SK-N-MC (cell line): Measurements from ENCODE around the gene SPTSSA.
"Not testable (repeated sequence)": the region's sequence is repeated elsewhere in the genome, so short reads cannot be mapped to it uniquely, and the experiment has no call there.

Source experiments
- DNase-seq: peaks from one replicate; pipeline ENCODE4 v3.0.0-alpha.2; 2011; ENCODE audit warnings: low read depth, low spot score
- H3K27ac ChIP-seq: fragments of 200-600 bp; sonication (generic); 2 replicates; pipeline ENCODE4 v1.5.1; 2016; ENCODE audit warnings: mixed run types
- H3K36me3 ChIP-seq: fragments of 200-600 bp; sonication (generic); 2 replicates; pipeline ENCODE4 v1.6.1; 2017; ENCODE audit warnings: antibody characterized with exemption, low read length, mixed read lengths; ENCODE audit not compliant: insufficient read depth
- H3K4me3 ChIP-seq: fragments of 200-600 bp; sonication (generic); 2 replicates; pipeline ENCODE4 v1.5.1; 2016
- H3K9ac ChIP-seq: fragments of 200-600 bp; sonication (generic); 2 replicates; pipeline ENCODE4 v1.8.0; 2017; ENCODE audit warnings: mixed run types, mixed read lengths; ENCODE audit not compliant: insufficient read length
- H3K9me3 ChIP-seq: fragments of 200-600 bp; sonication (generic); 2 replicates; pipeline ENCODE4 v1.6.1; 2017; ENCODE audit warnings: low read depth, mild to moderate bottlenecking, antibody characterized with exemption, low read length, moderate library complexity, mixed read lengths
- EZH2 ChIP-seq: fragments of 200-600 bp; sonication (generic); IDR thresholded peaks from one replicate; pipeline ENCODE4 v1.6.1; 2017; ENCODE audit warnings: antibody characterized with exemption
- FOXP2 ChIP-seq: optimal IDR thresholded peaks from 2 replicates; pipeline ENCODE3; 2011; ENCODE audit warnings: mild to moderate bottlenecking, moderate library complexity; ENCODE audit not compliant: insufficient read depth; ENCODE audit errors: extremely low read length, control extremely low read depth
- POLR2AphosphoS5 ChIP-seq: IDR thresholded peaks from 2 replicates; pipeline ENCODE4 v1.6.1; 2012; ENCODE audit warnings: mild to moderate bottlenecking, low read depth, low read length, borderline replicate concordance

Gene SPTSSA, protein sequence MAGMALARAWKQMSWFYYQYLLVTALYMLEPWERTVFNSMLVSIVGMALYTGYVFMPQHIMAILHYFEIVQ

DNA sequence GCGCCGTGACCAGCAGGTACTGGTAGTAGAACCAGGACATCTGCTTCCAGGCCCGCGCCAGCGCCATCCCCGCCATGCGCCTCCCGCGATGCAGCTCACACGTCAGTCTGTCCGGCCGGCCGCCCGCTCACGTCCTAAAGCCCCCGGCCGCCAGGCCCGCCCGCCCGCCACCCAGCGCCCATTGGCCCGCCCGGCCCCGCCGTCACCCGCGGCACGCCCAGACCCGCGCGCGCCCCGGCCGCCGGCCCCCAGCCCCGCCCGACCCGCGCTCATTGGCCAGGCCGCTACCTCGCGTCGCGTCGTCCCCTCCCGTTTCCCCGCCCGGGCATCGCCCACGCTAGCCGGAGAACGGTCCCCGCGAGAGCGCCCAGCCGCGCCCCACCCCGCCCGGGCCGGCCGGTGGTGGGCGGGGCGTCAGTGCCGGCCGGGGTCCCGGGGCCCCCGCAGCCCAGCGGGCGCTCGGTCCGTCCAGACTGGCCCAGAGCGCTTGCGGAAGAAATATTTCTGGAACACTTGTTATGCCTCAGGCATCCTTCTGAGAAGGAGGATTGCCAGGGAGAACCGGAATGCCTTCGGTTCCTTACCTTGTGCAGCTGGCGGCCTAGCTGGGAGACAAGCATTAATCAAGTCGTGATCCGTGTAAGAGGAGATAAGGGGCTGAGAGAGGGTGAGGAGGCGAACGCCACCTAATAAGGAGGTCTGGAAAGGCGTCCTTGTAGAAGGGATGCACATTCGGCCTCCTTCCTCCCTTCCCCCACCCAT is at the start of gene SPTSSA:
Gene SPTSSA (minus strand): TSS at position 109 of the 762 bp plus-strand sequence. CDS start 33 bp downstream, at position 76.
- no peak within 1 kb of the TSS for H3K27ac ChIP-seq
- H3K9me3 ChIP-seq, result no peaks in the 10 kb centered on the region
- H3K36me3 ChIP-seq, result no peaks in the 10 kb centered on the region
- peak; percentile 82 for TF ChIP-seq POLR2AphosphoS5
- no peak for TF ChIP-seq FOXP2
- peak within 1 kb of the TSS; percentile 79 for H3K9ac ChIP-seq
- H3K4me3 ChIP-seq, result peak within 1 kb of the TSS; percentile 81
- DNase-seq, result no peak

DNA sequence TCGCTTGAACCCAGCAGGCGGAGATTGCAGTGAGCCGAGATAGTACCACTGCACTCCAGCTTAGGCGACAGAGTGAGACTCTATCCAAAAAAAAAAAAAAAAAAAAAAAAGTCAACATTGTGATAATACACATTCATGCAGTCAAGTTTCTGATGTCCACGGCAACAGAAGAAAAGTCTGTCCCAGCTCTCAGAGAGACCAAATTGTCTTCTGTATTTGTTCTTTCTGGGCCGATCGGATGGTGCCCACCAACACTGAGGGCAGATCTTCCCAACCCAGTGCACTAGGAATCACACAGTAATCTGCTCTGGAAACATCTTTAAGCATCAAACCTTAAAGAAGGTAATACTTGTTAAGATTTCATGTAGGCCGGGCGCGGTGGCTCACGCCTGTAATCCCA is 45.8 kb upstream of the SPTSSA start:
- Histone ChIP-seq H3K9me3 (no peaks in the 10 kb centered on the region), H3K36me3 (no peaks in the 10 kb centered on the region), H3K27ac (no peak overlapping the region), H3K9ac (no peak overlapping the region), H3K4me3 (no peak overlapping the region)
- TF ChIP-seq POLR2AphosphoS5, result no peak
- no peak for TF ChIP-seq EZH2
- TF ChIP-seq FOXP2, result no peak
- DNase-seq, result no peak

- no peaks in the 10 kb centered on the region for H3K36me3 ChIP-seq
- TF ChIP-seq EZH2, result no peak
- TF ChIP-seq FOXP2, result no peak
- no peak for TF ChIP-seq POLR2AphosphoS5
- H3K27ac ChIP-seq, result no peak overlapping the region
- no peak overlapping the region for H3K4me3 ChIP-seq
- H3K9ac ChIP-seq, result no peak overlapping the region
- H3K9me3 ChIP-seq, result no peaks in the 10 kb centered on the region
- no peak for DNase-seq
Measured at GRCh38 chr14:34507459-34507858, 45.4 kb upstream of the SPTSSA start.

GRCh38 chr14:34505124-34505491 is 43.1 kb upstream of the SPTSSA start:
- not testable (repeated sequence) for H3K9me3 ChIP-seq, H3K9ac ChIP-seq, H3K4me3 ChIP-seq, H3K36me3 ChIP-seq, DNase-seq, H3K27ac ChIP-seq

- not testable (repeated sequence) for DNase-seq, H3K36me3 ChIP-seq
Measured at GRCh38 chr14:34504027-34504426, 42.0 kb upstream of the SPTSSA start.

DNA sequence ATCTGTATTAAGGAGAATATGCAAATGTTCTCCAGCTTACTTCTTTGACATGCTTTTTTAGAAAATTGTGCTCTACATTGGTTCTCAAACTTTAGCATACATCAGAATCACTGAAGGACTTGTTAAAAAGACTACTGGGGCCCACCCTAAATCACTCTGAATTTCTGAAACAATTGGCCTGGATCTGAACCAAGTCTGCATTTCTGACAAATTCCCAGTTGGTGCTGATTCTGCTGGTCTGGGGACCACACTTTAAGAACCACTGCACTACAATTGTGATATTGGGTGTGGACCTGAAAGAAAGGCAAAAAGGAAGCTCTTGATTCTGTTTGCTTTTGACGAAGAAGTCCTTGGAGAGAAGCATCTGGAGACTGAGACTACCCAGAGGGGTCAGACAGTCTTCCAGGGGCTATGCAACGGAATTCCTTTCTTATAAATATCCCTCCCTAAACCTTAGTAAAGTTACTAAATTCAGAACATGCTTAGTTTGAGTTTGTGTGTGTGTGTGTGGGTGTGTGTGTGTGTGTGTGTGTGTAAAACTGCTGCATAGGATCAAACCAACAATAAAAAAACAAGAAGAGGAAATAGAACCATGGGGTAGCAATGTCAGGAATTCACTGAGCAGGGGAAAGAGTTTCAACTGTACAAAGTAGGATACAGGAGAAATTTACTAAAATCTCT is 40.6 kb upstream of the SPTSSA start:
- TF ChIP-seq FOXP2 (no peak), POLR2AphosphoS5 (no peak), EZH2 (no peak)
- no peak for DNase-seq
- Histone ChIP-seq H3K36me3 (no peaks in the 10 kb centered on the region), H3K4me3 (no peak overlapping the region), H3K9ac (no peak overlapping the region), H3K27ac (peak overlapping the region; percentile 61; the same call in 1 of the 2 replicates), H3K9me3 (no peaks in the 10 kb centered on the region)

More at GRCh38 chr14:34504027-34504426, 42.0 kb upstream of the SPTSSA start:
- H3K27ac ChIP-seq, H3K9me3 ChIP-seq, H3K4me3 ChIP-seq, H3K9ac ChIP-seq: not testable (repeated sequence)

DNA sequence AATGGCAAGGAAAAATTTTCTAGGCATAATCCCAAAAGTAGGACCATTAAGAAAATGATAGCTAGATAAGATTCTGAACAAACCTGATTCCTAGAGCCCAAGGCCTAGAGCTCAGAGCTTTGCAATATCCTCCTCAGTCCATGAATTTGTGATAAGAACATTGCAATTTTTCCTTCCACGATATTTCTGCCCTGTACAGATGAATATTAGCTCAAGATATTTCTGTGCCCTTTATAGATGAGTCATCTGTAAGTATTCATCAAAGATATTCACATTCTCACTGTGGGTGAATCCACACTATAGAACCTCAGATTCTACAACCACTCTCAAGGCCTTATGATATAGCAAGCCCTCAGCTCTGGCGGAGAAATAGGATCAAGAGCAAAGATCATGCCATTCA is 40.0 kb upstream of the SPTSSA start:
- no peaks in the 10 kb centered on the region for H3K9me3 ChIP-seq
- H3K36me3 ChIP-seq, result no peaks in the 10 kb centered on the region
- no peak overlapping the region; the same call in 1 of the 2 replicates for H3K27ac ChIP-seq
- no peak overlapping the region for H3K9ac ChIP-seq
- DNase-seq, result no peak
- no peak overlapping the region for H3K4me3 ChIP-seq
- TF ChIP-seq EZH2, result no peak
- no peak for TF ChIP-seq POLR2AphosphoS5
- no peak for TF ChIP-seq FOXP2

- no peak for TF ChIP-seq EZH2
- no peak for TF ChIP-seq FOXP2
- no peak for TF ChIP-seq POLR2AphosphoS5
- H3K27ac ChIP-seq, result no peak overlapping the region
- no peak overlapping the region for H3K4me3 ChIP-seq
- DNase-seq, result no peak
- no peaks in the 10 kb centered on the region for H3K36me3 ChIP-seq
- H3K9ac ChIP-seq, result no peak overlapping the region
- H3K9me3 ChIP-seq, result no peaks in the 10 kb centered on the region
Measured at GRCh38 chr14:34501004-34501580, 39.1 kb upstream of the SPTSSA start.
